Spleen (tissue), 7 donors: ENCODE measurements around the gene SMAP2.

Source experiments
- CTCF ChIP-seq, 11 experiments: fragments of 200-600 bp in 7 of 11; fragments of 450-650 bp in 4 of 11; sonication (generic) in 4 of 11; IDR thresholded peaks in 8 of 11; conservative IDR thresholded peaks in 3 of 11; 1 replicate in 7 of 11; 2 replicates in 4 of 11; pipeline versions ENCODE4 v1.4.0 to v1.8.0; 2016 to 2021; ENCODE audit warnings: antibody characterized with exemption in 11 of 11, inconsistent platforms in 4 of 11, mild to moderate bottlenecking in 1 of 11
- POLR2AphosphoS5 ChIP-seq, 3 donors: sonication (generic); formaldehyde crosslinking; IDR thresholded peaks; one replicate each; pipeline ENCODE4 v1.5.1; 2017; ENCODE audit warnings: antibody characterized with exemption in 3 of 3
- donor health status: DM: no; HTN: no; CAD: no; lungs with moderate emphysema.
- donor health status: DM: no; HTN: no; CAD: no.
- donor health status: DM: no; HTN: no; CAD: no.

GRCh38 chr1:40379785-40380452, 6.4 kb downstream of the SMAP2 start:
- TF ChIP-seq POLR2AphosphoS5 (IDR thresholded peaks at IDR 0.05) (peak in 1 of 3 donors; percentile 54), CTCF (IDR thresholded peaks at IDR 0.05 in 8 of 11, conservative IDR thresholded peaks at IDR 0.05 in 3 of 11) (no peak)
